BE2C (cell line): ENCODE results near the gene FAM83F.

ENCODE experiments used
- DNase-seq: peaks from one replicate; pipeline ENCODE4 v3.0.0-alpha.2; 2020
- H3K27me3 ChIP-seq: fragments of 250-450 bp; sonication (Bioruptor Pico); 2 replicates; pipeline ENCODE4 v1.5.1; 2020; ENCODE audit warnings: mild to moderate bottlenecking
- H3K36me3 ChIP-seq: fragments of 250-450 bp; sonication (Bioruptor Pico); 2 replicates; pipeline ENCODE4 v1.5.1; 2020; ENCODE audit warnings: mild to moderate bottlenecking
- H3K4me1 ChIP-seq: fragments of 250-450 bp; sonication (Bioruptor Pico); 2 replicates; pipeline ENCODE4 v1.5.1; 2020
- H3K4me3 ChIP-seq: 2 replicates; pipeline ENCODE4 v1.5.1; 2011; ENCODE audit warnings: low read depth, low read length
- H3K9me3 ChIP-seq: fragments of 250-450 bp; sonication (Bioruptor Pico); 2 replicates; pipeline ENCODE4 v1.5.1; 2020
- TF ChIP-seq, protein P1 (sequence below): IDR thresholded peaks from 2 replicates; pipeline ENCODE4 v1.5.1; 2012; ENCODE audit warnings: mild to moderate bottlenecking, low read depth, low read length

FAM83F gene

GRCh38 chr22:39958949-39959639 lies 35.7 kb upstream of the FAM83F start:
- Histone ChIP-seq H3K36me3 (no peaks in the 10 kb centered on the region), H3K27me3 (no peaks in the 10 kb centered on the region), H3K4me1 (peaks cover 6% of the 10 kb centered on the region), H3K4me3 (no peak overlapping the region), H3K9me3 (no peaks in the 10 kb centered on the region)
- TF ChIP-seq, protein P1, sequence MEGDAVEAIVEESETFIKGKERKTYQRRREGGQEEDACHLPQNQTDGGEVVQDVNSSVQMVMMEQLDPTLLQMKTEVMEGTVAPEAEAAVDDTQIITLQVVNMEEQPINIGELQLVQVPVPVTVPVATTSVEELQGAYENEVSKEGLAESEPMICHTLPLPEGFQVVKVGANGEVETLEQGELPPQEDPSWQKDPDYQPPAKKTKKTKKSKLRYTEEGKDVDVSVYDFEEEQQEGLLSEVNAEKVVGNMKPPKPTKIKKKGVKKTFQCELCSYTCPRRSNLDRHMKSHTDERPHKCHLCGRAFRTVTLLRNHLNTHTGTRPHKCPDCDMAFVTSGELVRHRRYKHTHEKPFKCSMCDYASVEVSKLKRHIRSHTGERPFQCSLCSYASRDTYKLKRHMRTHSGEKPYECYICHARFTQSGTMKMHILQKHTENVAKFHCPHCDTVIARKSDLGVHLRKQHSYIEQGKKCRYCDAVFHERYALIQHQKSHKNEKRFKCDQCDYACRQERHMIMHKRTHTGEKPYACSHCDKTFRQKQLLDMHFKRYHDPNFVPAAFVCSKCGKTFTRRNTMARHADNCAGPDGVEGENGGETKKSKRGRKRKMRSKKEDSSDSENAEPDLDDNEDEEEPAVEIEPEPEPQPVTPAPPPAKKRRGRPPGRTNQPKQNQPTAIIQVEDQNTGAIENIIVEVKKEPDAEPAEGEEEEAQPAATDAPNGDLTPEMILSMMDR: no peak
- DNase-seq: no peak

DNA sequence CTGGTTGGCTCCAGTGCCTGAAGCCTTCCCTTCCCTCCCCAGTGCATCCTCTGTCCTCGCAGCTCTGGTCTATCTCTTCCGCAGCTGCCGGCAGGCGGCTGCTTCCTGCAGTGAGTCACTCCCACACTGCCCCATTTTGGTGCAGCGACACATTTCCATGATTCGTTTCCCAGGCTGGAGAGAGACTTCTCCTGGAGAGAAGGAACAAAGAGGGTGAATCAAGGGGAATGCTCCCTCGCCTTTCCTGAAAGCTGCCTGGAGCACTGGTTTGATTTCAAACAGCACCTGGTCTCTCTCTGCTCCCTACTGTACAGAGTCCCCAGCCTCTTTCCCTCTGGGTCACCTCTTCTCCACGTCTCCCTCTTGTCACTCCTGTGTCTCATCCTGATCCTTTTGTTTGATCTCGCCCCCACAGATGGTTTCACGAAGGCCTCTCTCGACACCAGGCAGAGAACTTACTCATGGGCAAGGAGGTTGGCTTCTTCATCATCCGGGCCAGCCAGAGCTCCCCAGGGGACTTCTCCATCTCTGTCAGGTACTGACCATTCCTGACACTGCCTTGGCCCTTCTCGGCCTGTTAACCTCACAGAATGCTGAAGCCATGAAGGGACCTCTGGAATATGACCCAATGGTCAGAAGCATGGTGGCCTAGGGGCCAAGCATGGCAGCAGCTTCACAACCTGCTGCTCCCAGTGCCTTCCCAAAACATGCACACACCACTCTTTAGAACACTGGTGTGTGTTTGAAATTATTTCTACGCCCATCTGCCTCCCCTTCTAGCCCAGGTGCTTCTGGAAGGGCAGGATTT lies 34.9 kb upstream of the FAM83F start, which contains the start of gene TMA7B:
TMA7B (plus strand) TSS at position 758 of the 808 bp plus-strand sequence. CDS start 3,978 bp downstream, outside the sequence.
- Histone ChIP-seq H3K4me1 (peaks cover 6% of the 10 kb centered on the region), H3K27me3 (no peaks in the 10 kb centered on the region), H3K36me3 (no peaks in the 10 kb centered on the region), H3K9me3 (no peaks in the 10 kb centered on the region), H3K4me3 (no peak within 1 kb of the TSS)
- DNase-seq: peak; percentile 79
- TF ChIP-seq, protein P1: peak; percentile 65

DNA sequence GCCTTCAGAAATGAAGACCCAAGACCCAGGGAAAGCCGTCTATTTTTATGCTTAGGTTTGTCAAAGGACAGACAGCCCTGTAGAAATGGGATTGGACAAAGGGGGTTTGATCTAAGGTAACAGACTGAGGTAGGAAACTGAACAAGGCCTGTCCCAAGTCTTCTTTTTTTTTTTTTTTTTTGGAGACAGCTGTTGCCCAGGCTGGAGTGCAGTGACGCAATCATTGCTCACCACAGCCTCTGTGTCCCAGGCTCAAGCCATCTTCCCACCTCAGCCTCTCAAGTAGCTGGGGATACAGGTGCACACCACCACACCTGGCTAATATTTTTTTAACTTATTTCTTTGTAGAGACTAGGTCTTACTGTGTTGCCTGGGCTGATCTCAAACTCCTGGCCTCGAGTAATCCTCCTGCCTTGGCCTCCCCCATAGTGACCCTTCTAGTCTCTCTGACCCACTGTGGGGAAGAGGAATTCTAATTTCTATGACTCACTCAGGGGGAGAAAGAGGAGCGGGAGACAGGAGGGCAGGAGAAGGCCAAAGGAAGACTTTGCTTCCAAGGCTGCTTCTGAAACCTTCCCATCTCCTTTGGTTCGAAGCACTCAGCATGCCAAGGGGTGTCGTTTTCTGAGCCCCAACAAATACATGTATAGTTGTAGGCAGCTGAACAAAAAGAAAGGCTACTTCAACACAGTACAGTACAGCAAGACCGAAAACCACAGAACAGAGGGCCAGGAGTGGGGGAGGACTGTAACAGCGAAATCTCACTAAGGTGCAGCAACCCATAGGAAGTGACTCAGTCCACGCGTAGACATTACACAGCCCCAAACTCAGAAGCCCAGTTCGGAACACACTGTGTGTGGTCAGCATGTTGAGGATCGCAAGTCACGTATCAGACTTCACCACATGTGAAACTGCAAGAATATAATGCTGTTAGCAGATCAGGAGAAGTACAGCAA lies 33.7 kb upstream of the FAM83F start:
- no peaks in the 10 kb centered on the region for H3K27me3 ChIP-seq
- TF ChIP-seq, protein P1: no peak
- peaks cover 6% of the 10 kb centered on the region for H3K4me1 ChIP-seq
- DNase-seq: no peak
- H3K36me3 ChIP-seq: no peaks in the 10 kb centered on the region
- no peaks in the 10 kb centered on the region for H3K9me3 ChIP-seq
- H3K4me3 ChIP-seq: no peak overlapping the region

DNA sequence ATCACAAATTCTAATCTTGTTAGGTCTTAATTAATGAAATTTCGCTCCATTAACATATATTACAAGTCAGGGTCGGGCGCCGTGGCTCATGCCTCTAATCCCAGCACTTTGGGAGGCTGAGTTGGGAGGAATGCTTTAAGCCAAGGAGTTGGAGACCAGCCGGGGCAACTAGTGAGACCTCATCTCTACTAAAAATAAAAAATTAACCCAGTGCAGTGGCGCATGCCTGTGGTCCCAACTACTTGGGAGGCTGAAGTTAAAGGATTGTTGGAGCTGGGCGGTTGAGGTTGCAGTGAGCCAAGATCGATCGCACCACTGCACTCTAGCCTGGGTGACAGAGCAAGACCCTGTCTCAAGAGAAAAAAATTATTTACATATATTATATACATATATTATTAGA lies 32.7 kb upstream of the FAM83F start:
- DNase-seq: no peak
- Histone ChIP-seq H3K9me3 (no peaks in the 10 kb centered on the region), H3K4me1 (peaks cover 6% of the 10 kb centered on the region), H3K4me3 (no peak overlapping the region), H3K27me3 (no peaks in the 10 kb centered on the region), H3K36me3 (no peaks in the 10 kb centered on the region)
- TF ChIP-seq, protein P1: no peak

DNA sequence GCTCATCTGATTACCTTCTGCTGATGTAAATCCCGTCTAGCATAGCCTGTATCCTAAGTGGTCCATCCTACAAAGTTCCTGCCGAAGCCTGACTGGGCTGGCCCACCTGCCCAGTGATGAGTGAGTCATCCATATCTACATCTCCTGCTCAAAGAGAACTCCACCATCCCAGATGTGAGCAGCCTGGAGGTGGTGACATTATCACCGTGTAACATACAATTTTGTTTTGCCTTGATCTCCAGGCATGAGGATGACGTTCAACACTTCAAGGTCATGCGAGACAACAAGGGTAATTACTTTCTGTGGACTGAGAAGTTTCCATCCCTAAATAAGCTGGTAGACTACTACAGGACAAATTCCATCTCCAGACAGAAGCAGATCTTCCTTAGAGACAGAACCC lies 29.0 kb upstream of the FAM83F start:
- DNase-seq: no peak
- TF ChIP-seq, protein P1: no peak
- Histone ChIP-seq H3K9me3 (no peaks in the 10 kb centered on the region), H3K27me3 (no peaks in the 10 kb centered on the region), H3K36me3 (no peaks in the 10 kb centered on the region), H3K4me1 (no peaks in the 10 kb centered on the region), H3K4me3 (no peak overlapping the region)
